Vagina (tissue), 2 donors: Measurements from ENCODE around the gene PAX1.

Source experiments
- POLR2AphosphoS5 ChIP-seq, 2 donors: sonication (generic); formaldehyde crosslinking; IDR thresholded peaks; one replicate each; pipeline ENCODE4 v1.9.0; 2017; ENCODE audit warnings: antibody characterized with exemption in 2 of 2, mild to moderate bottlenecking in 2 of 2, low read depth in 1 of 2; ENCODE audit not compliant: insufficient read depth in 1 of 2
- TF ChIP-seq, protein P1 (sequence below), 3 experiments: fragments of 450-650 bp in 2 of 3; fragments of 200-600 bp in 1 of 3; sonication (generic) in 1 of 3; IDR thresholded peaks; one replicate each; pipeline ENCODE4 v1.5.1; 2017 to 2019; ENCODE audit warnings: antibody characterized with exemption in 3 of 3, mild to moderate bottlenecking in 2 of 3, moderate library complexity in 2 of 3

DNA sequence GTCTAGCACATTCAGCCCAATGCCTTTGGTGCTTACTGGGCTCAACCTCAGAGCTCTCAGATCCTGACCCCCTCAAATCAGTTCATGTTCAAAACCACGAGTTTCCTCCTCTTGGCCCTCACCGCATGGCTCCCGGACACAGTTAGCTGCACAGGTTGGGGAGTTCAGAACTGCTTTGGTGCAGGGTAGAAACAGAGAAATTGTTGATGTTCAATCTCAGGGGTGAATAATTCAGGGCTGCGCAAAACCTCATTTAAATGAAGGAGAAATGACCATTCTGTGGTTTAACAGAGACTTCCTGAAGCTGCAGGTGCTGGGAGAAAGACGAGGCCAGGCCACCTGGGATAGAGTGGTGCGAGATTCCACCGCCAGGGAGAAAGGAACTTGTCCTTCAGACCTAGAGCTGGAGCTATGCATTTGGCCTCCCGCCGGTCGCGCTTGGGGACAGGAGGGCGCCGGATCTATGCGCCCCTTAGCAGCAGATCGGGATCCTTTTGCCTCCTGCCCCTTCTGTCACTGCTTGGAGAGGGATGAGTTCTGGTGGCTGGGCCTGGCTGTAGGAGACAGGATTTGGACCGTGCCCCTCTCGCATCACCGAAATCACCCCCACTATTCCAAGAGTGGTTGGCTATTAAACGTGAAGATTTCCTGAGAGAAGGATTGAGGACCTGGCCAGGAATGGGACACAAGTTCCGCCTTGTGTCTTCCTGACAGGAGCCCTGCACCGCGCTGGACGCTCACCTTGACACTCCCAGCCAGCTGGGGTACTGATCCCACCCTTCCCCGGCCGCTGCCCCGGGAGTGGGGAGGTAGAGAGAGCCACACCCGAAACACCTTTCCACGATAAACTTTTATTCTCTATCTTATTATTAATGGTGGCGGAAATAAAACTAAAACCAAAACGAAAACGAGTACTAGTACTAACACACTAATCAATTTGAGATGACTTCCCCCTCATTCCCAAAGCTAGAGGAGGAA lies 767 bp upstream of the PAX1 start:
- TF ChIP-seq, protein P1, sequence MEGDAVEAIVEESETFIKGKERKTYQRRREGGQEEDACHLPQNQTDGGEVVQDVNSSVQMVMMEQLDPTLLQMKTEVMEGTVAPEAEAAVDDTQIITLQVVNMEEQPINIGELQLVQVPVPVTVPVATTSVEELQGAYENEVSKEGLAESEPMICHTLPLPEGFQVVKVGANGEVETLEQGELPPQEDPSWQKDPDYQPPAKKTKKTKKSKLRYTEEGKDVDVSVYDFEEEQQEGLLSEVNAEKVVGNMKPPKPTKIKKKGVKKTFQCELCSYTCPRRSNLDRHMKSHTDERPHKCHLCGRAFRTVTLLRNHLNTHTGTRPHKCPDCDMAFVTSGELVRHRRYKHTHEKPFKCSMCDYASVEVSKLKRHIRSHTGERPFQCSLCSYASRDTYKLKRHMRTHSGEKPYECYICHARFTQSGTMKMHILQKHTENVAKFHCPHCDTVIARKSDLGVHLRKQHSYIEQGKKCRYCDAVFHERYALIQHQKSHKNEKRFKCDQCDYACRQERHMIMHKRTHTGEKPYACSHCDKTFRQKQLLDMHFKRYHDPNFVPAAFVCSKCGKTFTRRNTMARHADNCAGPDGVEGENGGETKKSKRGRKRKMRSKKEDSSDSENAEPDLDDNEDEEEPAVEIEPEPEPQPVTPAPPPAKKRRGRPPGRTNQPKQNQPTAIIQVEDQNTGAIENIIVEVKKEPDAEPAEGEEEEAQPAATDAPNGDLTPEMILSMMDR (IDR thresholded peaks at IDR 0.05): no peak
- TF ChIP-seq POLR2AphosphoS5 (IDR thresholded peaks at IDR 0.05; ENCODE audit: insufficient read depth in 1 of 2, low read depth in 1 of 2): no peak
